Transverse colon (tissue), 4 donors: ENCODE data around the gene PIP5K1B. TPM values are rescaled to one million over a fixed set of nuclear protein-coding genes. Genes with fewer than 3 reads are reported as not detected.

Experiments used
- DNase-seq: peaks from one replicate; pipeline ENCODE4 v3.0.0-alpha.2; 2019
- H3K27ac ChIP-seq, 4 donors: fragments of 200-600 bp; sonication (generic); 2 replicates each; pipeline ENCODE4 v1.5.1; 2016 to 2018; ENCODE audit warnings: inconsistent platforms in 4 of 4
- H3K27me3 ChIP-seq: fragments of 200-600 bp; sonication (generic); 2 replicates; pipeline ENCODE4 v1.5.1; 2017; ENCODE audit warnings: inconsistent platforms
- H3K36me3 ChIP-seq, 4 donors: fragments of 200-600 bp; sonication (generic); 2 replicates each; pipeline ENCODE4 v1.5.1; 2017 to 2019; ENCODE audit warnings: inconsistent platforms in 4 of 4
- H3K4me1 ChIP-seq, 4 donors: fragments of 200-600 bp; sonication (generic); 2 replicates each; pipeline ENCODE4 v1.5.1; 2017 to 2020; ENCODE audit warnings: inconsistent platforms in 4 of 4
- H3K4me3 ChIP-seq, 4 donors: fragments of 200-600 bp; sonication (generic); 1 replicate in 1 of 4; 2 replicates in 3 of 4; pipeline versions ENCODE4 v1.5.1 to v1.6.1; 2017 to 2019; ENCODE audit warnings: inconsistent platforms in 4 of 4
- H3K9me3 ChIP-seq, 2 donors: fragments of 200-600 bp; sonication (generic); 2 replicates each; pipeline ENCODE4 v1.5.1; 2017 to 2019; ENCODE audit warnings: inconsistent platforms in 2 of 2
- CTCF ChIP-seq, 5 experiments: fragments of 200-600 bp in 3 of 5; fragments of 450-650 bp in 2 of 5; sonication (generic) in 3 of 5; IDR thresholded peaks; 1 replicate in 2 of 5; 2 replicates in 3 of 5; pipeline ENCODE4 v1.5.1; 2016 to 2017; ENCODE audit warnings: antibody characterized with exemption in 5 of 5, inconsistent platforms in 3 of 5, mild to moderate bottlenecking in 2 of 5, moderate library complexity in 1 of 5
- EP300 ChIP-seq: sonication (generic); formaldehyde crosslinking; IDR thresholded peaks from one replicate; pipeline ENCODE4 v1.6.1; 2017; ENCODE audit warnings: antibody characterized with exemption, low read depth
- POLR2A ChIP-seq: fragments of 450-650 bp; IDR thresholded peaks from one replicate; pipeline ENCODE4 v1.6.1; 2016; ENCODE audit warnings: antibody characterized with exemption, mild to moderate bottlenecking, moderate library complexity
- POLR2AphosphoS5 ChIP-seq, 3 donors: sonication (generic); formaldehyde crosslinking; IDR thresholded peaks; one replicate each; pipeline ENCODE4 v1.6.1; 2016; ENCODE audit warnings: antibody characterized with exemption in 3 of 3
- WGBS, 2 donors: methylation state at CpG; one replicate each; pipeline ENCODE4 v1.1.5; 2018; ENCODE audit warnings: low coverage in 1 of 2; 5-methylcytosine and 5-hydroxymethylcytosine counted together
- in situ Hi-C, 4 donors: fragments of 200-750 bp; cut with MboI; loops; one replicate each; pipeline versions ENCODE4 v1.15.0 to v1.15.1; 2017; ENCODE audit warnings: low sequenced_read_pairs in 3 of 4, low pct_ligation_motif_present in 1 of 4, low pct_unique_long_range_greater_than_20kb in 1 of 4
- intact Hi-C: fragments of 100-400 bp; cut with DNase I; formaldehyde crosslinking; loops from one replicate; pipeline ENCODE4 v1.15.1; 2023; ENCODE audit warnings: low total_unique reads
- total RNA-seq, 4 donors: library from RNA; depleted of rRNA; stranded (reverse); fragments of >200 nt; gene quantifications; one replicate each; pipeline ENCODE4 v1.1.0, GENCODE V29; 2016

PIP5K1B gene
- total RNA-seq, 4 donors from 2014 or later, result 45.6 to 104 (median 76.0) TPM

DNA sequence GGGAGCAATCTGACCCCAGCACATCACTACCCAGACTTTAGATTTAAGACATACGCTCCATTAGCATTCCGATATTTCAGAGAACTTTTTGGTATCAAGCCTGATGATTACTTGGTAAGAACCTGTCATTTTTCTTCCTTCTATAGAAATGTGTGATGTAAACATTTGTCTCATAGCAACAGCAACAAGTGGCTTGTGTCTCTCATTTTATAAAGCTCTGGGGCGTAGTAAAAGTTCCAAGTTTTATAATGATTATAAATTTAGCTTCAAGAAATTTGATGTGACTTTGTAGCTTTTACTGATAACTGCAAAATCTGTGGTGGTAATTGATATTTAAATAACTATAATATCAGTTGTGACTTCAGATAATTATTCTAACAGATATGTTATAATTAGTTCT is 171.6 kb downstream of the PIP5K1B start:
- no peak overlapping the region for H3K4me3 ChIP-seq
- intact Hi-C loops, result no loop called here
- H3K27ac ChIP-seq, result no peak overlapping the region
- no peak for DNase-seq
- no peaks in the 10 kb centered on the region for H3K36me3 ChIP-seq
- H3K27me3 ChIP-seq, result no peaks in the 10 kb centered on the region
- 25 to 56% methylated on average over 2 to 3 of the region's 3 CpGs for WGBS, 2 donors
- TF ChIP-seq EP300 (no peak), POLR2AphosphoS5 (IDR thresholded peaks at IDR 0.05) (no peak), POLR2A (no peak), CTCF (IDR thresholded peaks at IDR 0.05) (no peak)
- no peaks in the 10 kb centered on the region for H3K9me3 ChIP-seq
- H3K4me1 ChIP-seq, result peaks cover 0 to 4% (median 0%) of the 10 kb centered on the region in 4 donors
- in situ Hi-C loops, result no loop called here

DNA sequence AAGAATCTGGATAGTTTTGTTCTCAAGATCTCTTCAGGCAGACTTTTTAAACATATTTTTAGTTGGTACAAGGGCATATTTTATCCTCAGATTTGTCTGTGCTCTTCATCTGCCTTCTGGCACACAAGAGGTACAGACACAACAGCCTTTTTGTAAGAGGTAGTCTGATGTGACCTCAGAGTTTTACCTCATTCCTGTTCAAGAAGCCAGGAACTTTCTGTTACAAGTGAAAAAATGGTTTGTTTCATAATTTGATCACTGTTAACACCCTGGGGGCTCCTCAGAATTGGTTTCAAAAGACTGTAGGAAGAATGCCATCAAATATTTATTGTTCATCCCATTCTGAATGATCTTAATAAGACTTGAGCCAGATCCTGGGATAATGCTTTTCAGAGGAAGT is 172.2 kb downstream of the PIP5K1B start:
- in situ Hi-C loops, result no loop called here
- Histone ChIP-seq H3K27ac (no peak overlapping the region), H3K9me3 (no peaks in the 10 kb centered on the region), H3K4me1 (peaks cover 0 to 3% (median 0%) of the 10 kb centered on the region in 4 donors), H3K4me3 (no peak overlapping the region), H3K36me3 (no peaks in the 10 kb centered on the region), H3K27me3 (no peaks in the 10 kb centered on the region)
- TF ChIP-seq EP300 (no peak), POLR2AphosphoS5 (IDR thresholded peaks at IDR 0.05) (no peak), POLR2A (no peak), CTCF (IDR thresholded peaks at IDR 0.05) (no peak)
- intact Hi-C loops, result no loop called here
- DNase-seq, result no peak

DNA sequence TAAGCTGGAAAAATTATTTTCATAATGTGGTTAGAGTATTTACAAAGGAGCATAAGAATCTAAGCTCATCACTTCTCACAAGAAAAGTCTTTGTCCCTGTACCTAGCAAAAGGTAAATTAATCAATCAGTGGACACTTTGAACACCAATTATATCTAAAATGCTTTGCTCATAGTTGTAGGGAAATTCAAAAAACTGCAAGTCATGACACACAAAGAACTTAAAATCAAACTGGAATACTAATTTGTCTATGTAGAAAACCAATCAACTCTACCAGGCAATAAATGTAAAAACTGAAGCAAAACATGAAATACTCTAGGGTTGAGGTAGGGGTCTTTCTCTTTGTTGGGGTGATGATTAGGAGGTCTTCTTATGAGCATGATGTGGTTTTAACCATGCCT is 173.4 kb downstream of the PIP5K1B start:
- in situ Hi-C loops (no loop called here), intact Hi-C loops (no loop called here)
- Histone ChIP-seq H3K9me3 (no peaks in the 10 kb centered on the region), H3K27ac (no peak overlapping the region), H3K4me3 (no peak overlapping the region), H3K4me1 (no peaks in the 10 kb centered on the region), H3K36me3 (no peaks in the 10 kb centered on the region), H3K27me3 (no peaks in the 10 kb centered on the region)
- TF ChIP-seq POLR2AphosphoS5 (IDR thresholded peaks at IDR 0.05) (no peak), POLR2A (no peak), CTCF (IDR thresholded peaks at IDR 0.05) (no peak), EP300 (no peak)
- DNase-seq, result no peak

- no peak for DNase-seq
- 67 to 93% methylated on average over 2 to 3 of the region's 3 CpGs for WGBS, 2 donors
- in situ Hi-C loops (no loop called here), intact Hi-C loops (no loop called here)
- Histone ChIP-seq H3K4me3 (no peak overlapping the region), H3K4me1 (no peaks in the 10 kb centered on the region), H3K36me3 (no peaks in the 10 kb centered on the region), H3K27me3 (no peaks in the 10 kb centered on the region), H3K27ac (no peak overlapping the region), H3K9me3 (no peaks in the 10 kb centered on the region)
- TF ChIP-seq POLR2A (no peak), CTCF (IDR thresholded peaks at IDR 0.05) (no peak), POLR2AphosphoS5 (IDR thresholded peaks at IDR 0.05) (no peak), EP300 (no peak)
Observed at GRCh38 chr9:68883224-68883623, 178.2 kb downstream of the PIP5K1B start.
